HG02943 (cell line): ENCODE measurements around the gene BRSK2.

Source experiments
- ATAC-seq: cut with Tn5 transposase; IDR thresholded peaks from one replicate; pipeline ENCODE4 v1.9.1; 2021; ENCODE audit warnings: mild to moderate bottlenecking, low read depth, moderate library complexity; ENCODE audit not compliant: unreplicated experiment

BRSK2 gene

GRCh38 chr11:1476940-1477736 lies 87.4 kb downstream of the BRSK2 start:
- no peak for ATAC-seq

- no peak for ATAC-seq
Measured at GRCh38 chr11:1478011-1478410, 88.3 kb downstream of the BRSK2 start.

- no peak for ATAC-seq
Measured at GRCh38 chr11:1478544-1478943, 88.8 kb downstream of the BRSK2 start.

GRCh38 chr11:1479006-1479677 lies 89.4 kb downstream of the BRSK2 start:
- ATAC-seq = no peak

GRCh38 chr11:1479678-1480118 lies 90.0 kb downstream of the BRSK2 start:
- ATAC-seq = no peak

GRCh38 chr11:1480191-1480554 lies 90.4 kb downstream of the BRSK2 start:
- no peak for ATAC-seq

GRCh38 chr11:1480555-1481482 lies 91.1 kb downstream of the BRSK2 start:
- no peak for ATAC-seq

- ATAC-seq = no peak
Measured at GRCh38 chr11:1481483-1481825, 91.7 kb downstream of the BRSK2 start.

- no peak for ATAC-seq
Measured at GRCh38 chr11:1481861-1482441, 92.2 kb downstream of the BRSK2 start.

- no peak for ATAC-seq
Measured at GRCh38 chr11:1482581-1483444, 93.1 kb downstream of the BRSK2 start.

GRCh38 chr11:1483445-1483961 lies 93.8 kb downstream of the BRSK2 start:
- ATAC-seq = no peak

GRCh38 chr11:1484061-1484671 lies 94.4 kb downstream of the BRSK2 start:
- no peak for ATAC-seq

- ATAC-seq = no peak
Measured at GRCh38 chr11:1484695-1485503, 95.2 kb downstream of the BRSK2 start.

GRCh38 chr11:1485504-1485885 lies 95.8 kb downstream of the BRSK2 start:
- ATAC-seq = no peak

GRCh38 chr11:1486054-1486825 lies 96.5 kb downstream of the BRSK2 start, which contains the start of gene MOB2:
TSS of gene MOB2 (minus strand) at chr11:1486779. CDS start at chr11:1486556, 223 bp downstream.
- ATAC-seq = no peak

- no peak for ATAC-seq
Measured at GRCh38 chr11:1487091-1487850, 97.5 kb downstream of the BRSK2 start.
